ENCODE data around the gene PRG3.

PRG3 gene

DNA sequence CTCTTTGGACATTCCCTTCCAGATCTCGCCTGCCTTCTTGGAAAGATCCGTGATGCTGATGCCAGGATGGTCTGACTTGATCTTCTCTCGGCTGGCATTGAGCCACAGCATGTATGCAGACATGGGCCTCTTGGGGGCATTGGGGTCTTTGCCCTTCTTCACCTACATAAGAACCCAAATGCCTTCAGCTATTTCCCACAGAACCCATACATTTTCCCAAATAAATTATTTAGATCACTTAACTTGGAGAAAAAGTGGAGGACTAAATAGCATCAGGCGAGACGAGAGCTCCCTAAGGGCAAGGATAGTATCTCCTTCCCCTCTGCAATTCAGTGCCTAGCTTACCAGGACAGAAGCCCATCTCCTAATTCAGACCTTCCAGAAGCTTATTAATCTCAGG is 53.2 kb downstream of the PRG3 start:
- DNase-seq (ENCODE audit: insufficient read length) (no peak), FAIRE-seq (no peak)
- no peak for TF ChIP-seq POLR2A (IDR thresholded peaks at IDR 0.05; ENCODE audit: low read depth, low read length)
- no peak for TF ChIP-seq TAF1 (IDR thresholded peaks at IDR 0.05; ENCODE audit: borderline replicate concordance, low read depth, low read length)
- TF ChIP-seq POLR2AphosphoS5 (IDR thresholded peaks at IDR 0.05; ENCODE audit: low read depth, low read length), result no peak

Measured in GM12892 (cell line).